IMR-90 (cell line): ENCODE measurements around the gene GALK1. TPM values are rescaled to one million over a fixed set of nuclear protein-coding genes. Genes with fewer than 3 reads are reported as not detected.

Source experiments
- ATAC-seq: fragments of 200-7000 bp; cut with Tn5 transposase; 2 replicates; pipeline ENCODE4 v1.9.1; 2020; ENCODE audit warnings: low read depth, mild to moderate bottlenecking, moderate library complexity
- BruUV-seq: library from RNA; stranded (reverse); fragments of 400-500 nt; replicated peaks from 2 replicates; lab custom pipeline; 2021; lab: Mats Ljungman, UMichigan
- CTCF ChIA-PET: fragments of 300-600 bp; formaldehyde crosslinking; extraction: SDS; loops from one replicate; lab custom pipeline; 2021; ENCODE audit warnings: antibody characterized with exemption; lab: Yijun Ruan, JAX
- POLR2A ChIA-PET: fragments of 300-600 bp; sonication (Branson Sonifier 250); formaldehyde crosslinking; loops from one replicate; lab custom pipeline; 2022; ENCODE audit warnings: antibody characterized with exemption; ENCODE audit not compliant: unreplicated experiment; lab: Charles Lee
- DNase-seq: peaks from one replicate; pipeline ENCODE4 v3.0.0; 2013
- H2AFZ ChIP-seq: replicated peaks from 2 replicates; pipeline ENCODE3; 2013; ENCODE audit warnings: low read length, mild to moderate bottlenecking; ENCODE audit not compliant: poor library complexity
- H2AK5ac ChIP-seq: 2 replicates; pipeline ENCODE4 v1.6.1; 2013; ENCODE audit warnings: low read depth, low read length, inconsistent platforms
- H2AK9ac ChIP-seq: replicated peaks from 2 replicates; pipeline ENCODE3; 2013; ENCODE audit warnings: mild to moderate bottlenecking, low read depth, low read length, moderate library complexity; ENCODE audit not compliant: poor library complexity
- H2BK120ac ChIP-seq: 2 replicates; pipeline ENCODE4 v1.6.1; 2013; ENCODE audit warnings: low read depth, low read length, inconsistent platforms
- H2BK15ac ChIP-seq: 3 replicates; pipeline ENCODE4 v1.6.1; 2013; ENCODE audit warnings: low read depth, low read length, inconsistent platforms
- H2BK20ac ChIP-seq: 2 replicates; pipeline ENCODE4 v1.6.1; 2013; ENCODE audit warnings: low read depth, mild to moderate bottlenecking, inconsistent platforms, low read length, moderate library complexity
- H2BK5ac ChIP-seq: 2 replicates; pipeline ENCODE4 v1.6.1; 2013; ENCODE audit warnings: mild to moderate bottlenecking, low read depth, low read length, inconsistent platforms; ENCODE audit not compliant: poor library complexity, severe bottlenecking
- H3K14ac ChIP-seq: replicated peaks from 2 replicates; pipeline ENCODE4 v1.6.1; 2013; ENCODE audit warnings: low read depth, low read length, inconsistent platforms
- H3K18ac ChIP-seq: 2 replicates; pipeline ENCODE4 v1.6.1; 2013; ENCODE audit warnings: low read depth, low read length, control low read depth
- H3K23ac ChIP-seq: 2 replicates; pipeline ENCODE4 v1.6.1; 2013; ENCODE audit warnings: low read depth, low read length, inconsistent platforms
- H3K27ac ChIP-seq: 2 replicates; pipeline ENCODE4 v1.5.1; 2013; ENCODE audit warnings: mild to moderate bottlenecking, control low read depth, low read length; ENCODE audit not compliant: insufficient read depth
- H3K27me3 ChIP-seq: 2 replicates; pipeline ENCODE4 v1.6.1; 2013; ENCODE audit warnings: low read length; ENCODE audit not compliant: control insufficient read depth, insufficient read depth
- H3K36me3 ChIP-seq: 2 replicates; pipeline ENCODE4 v1.6.1; 2013; ENCODE audit warnings: low read length, mixed read lengths; ENCODE audit not compliant: control insufficient read depth, insufficient read depth
- H3K4ac ChIP-seq: 2 replicates; pipeline ENCODE4 v1.6.1; 2013; ENCODE audit warnings: low read depth, low read length, inconsistent platforms
- H3K4me1 ChIP-seq: 2 replicates; pipeline ENCODE4 v1.6.1; 2013; ENCODE audit warnings: low read length, mixed read lengths; ENCODE audit not compliant: control insufficient read depth, insufficient read depth
- H3K4me2 ChIP-seq: 2 replicates; pipeline ENCODE4 v1.6.1; 2013; ENCODE audit warnings: low read depth, mild to moderate bottlenecking, control low read depth, low read length, moderate library complexity
- H3K4me3 ChIP-seq: 2 replicates; pipeline ENCODE4 v1.5.1; 2013; ENCODE audit warnings: low read depth, mild to moderate bottlenecking, control low read depth, low read length, moderate library complexity; ENCODE audit not compliant: insufficient read depth
- H3K56ac ChIP-seq: 2 replicates; pipeline ENCODE4 v1.6.1; 2013; ENCODE audit warnings: low read length, inconsistent platforms; ENCODE audit not compliant: insufficient read depth; ENCODE audit errors: extremely low read depth
- H3K79me1 ChIP-seq, 2 experiments: 2 replicates each; pipeline ENCODE4 v1.6.1; 2013; ENCODE audit warnings: low read length in 2 of 2, inconsistent platforms in 1 of 2, low read depth in 1 of 2
- H3K9ac ChIP-seq: 2 replicates; pipeline ENCODE4 v1.6.1; 2013; ENCODE audit warnings: low read depth, low read length, control low read depth
- H3K9me1 ChIP-seq: 2 replicates; pipeline ENCODE4 v1.6.1; 2013; ENCODE audit warnings: low read length, inconsistent platforms; ENCODE audit not compliant: insufficient read depth
- H3K9me3 ChIP-seq: 2 replicates; pipeline ENCODE4 v1.6.1; 2013; ENCODE audit warnings: low read length; ENCODE audit not compliant: control insufficient read depth, insufficient read depth
- H4K20me1 ChIP-seq: 2 replicates; pipeline ENCODE4 v1.6.1; 2013; ENCODE audit warnings: low read length, inconsistent platforms; ENCODE audit not compliant: insufficient read depth
- H4K5ac ChIP-seq: 2 replicates; pipeline ENCODE4 v1.6.1; 2013; ENCODE audit warnings: mild to moderate bottlenecking, low read depth, low read length, control low read depth
- H4K8ac ChIP-seq, 2 experiments: 2 replicates each; pipeline ENCODE4 v1.6.1; 2013; ENCODE audit warnings: low read depth in 2 of 2, low read length in 2 of 2, control low read depth in 1 of 2, inconsistent platforms in 1 of 2
- H4K91ac ChIP-seq: 2 replicates; pipeline ENCODE4 v1.6.1; 2013; ENCODE audit warnings: low read depth, low read length, inconsistent platforms; ENCODE audit not compliant: insufficient read depth
- BHLHE40 ChIP-seq: fragments of 150-350 bp; IDR thresholded peaks from 2 replicates; pipeline ENCODE4 v1.6.1; 2016; ENCODE audit warnings: mild to moderate bottlenecking, low read depth, low read length
- CEBPB ChIP-seq: IDR thresholded peaks from 2 replicates; pipeline ENCODE4 v1.6.1; 2012; ENCODE audit warnings: low read depth, low read length, improper control_type of control experiment
- CHD1 ChIP-seq: IDR thresholded peaks from 2 replicates; pipeline ENCODE4 v1.6.1; 2012; ENCODE audit warnings: low read depth, low read length, improper control_type of control experiment
- FOS ChIP-seq: fragments of 150-350 bp; IDR thresholded peaks from 2 replicates; pipeline ENCODE4 v1.6.1; 2016; ENCODE audit warnings: low read depth, low read length
- MAFK ChIP-seq: IDR thresholded peaks from 2 replicates; pipeline ENCODE4 v1.6.1; 2012; ENCODE audit warnings: low read depth, low read length, improper control_type of control experiment
- MAZ ChIP-seq: IDR thresholded peaks from 2 replicates; pipeline ENCODE4 v1.6.1; 2012; ENCODE audit warnings: low read depth, mild to moderate bottlenecking, low read length, improper control_type of control experiment, moderate library complexity, borderline replicate concordance
- MXI1 ChIP-seq: IDR thresholded peaks from 2 replicates; pipeline ENCODE4 v1.6.1; 2012; ENCODE audit warnings: low read depth, mild to moderate bottlenecking, low read length, moderate library complexity, borderline replicate concordance
- NFE2L2 ChIP-seq: fragments of 150-350 bp; IDR thresholded peaks from 2 replicates; pipeline ENCODE4 v1.6.1; 2016; ENCODE audit warnings: low read depth, mild to moderate bottlenecking, low read length
- POLR2A ChIP-seq: IDR thresholded peaks from 2 replicates; pipeline ENCODE4 v1.6.1; 2012; ENCODE audit warnings: mild to moderate bottlenecking, low read depth, low read length
- RAD21 ChIP-seq: IDR thresholded peaks from 2 replicates; pipeline ENCODE4 v1.6.1; 2012; ENCODE audit warnings: low read length, improper control_type of control experiment
- RCOR1 ChIP-seq: IDR thresholded peaks from 2 replicates; pipeline ENCODE4 v1.6.1; 2012; ENCODE audit warnings: mild to moderate bottlenecking, low read length, improper control_type of control experiment; ENCODE audit not compliant: insufficient replicate concordance
- RFX5 ChIP-seq: IDR thresholded peaks from 2 replicates; pipeline ENCODE4 v1.8.0; 2012; ENCODE audit warnings: low read depth, mild to moderate bottlenecking, low read length, moderate library complexity
- SMC3 ChIP-seq: fragments of 150-350 bp; IDR thresholded peaks from 2 replicates; pipeline ENCODE4 v1.6.1; 2016; ENCODE audit warnings: low read depth, mild to moderate bottlenecking, antibody characterized with exemption, low read length, moderate library complexity
- WGBS, 2 experiments: methylation state at CpG; one replicate each; pipeline versions ENCODE4 v1.1.5 to v1.1.7; 2013; ENCODE audit warnings: missing lambda C conversion rate in 2 of 2; ENCODE audit not compliant: insufficient read length in 1 of 2; ENCODE audit errors: extremely low coverage in 2 of 2; 5-methylcytosine and 5-hydroxymethylcytosine counted together
- dilution Hi-C: fragments of 300-500 bp; cut with HindIII; formaldehyde crosslinking; loops from one replicate; pipeline ENCODE4 v1.14.3; 2018; ENCODE audit warnings: low sequenced_read_pairs; ENCODE audit not compliant: unreplicated experiment
- in situ Hi-C: fragments of 300-500 bp; cut with MboI; formaldehyde crosslinking; loops from 3 replicates; pipeline ENCODE4 v1.14.3; 2019; ENCODE audit warnings: low sequenced_read_pairs, inconsistent platforms, mixed read lengths
- intact Hi-C: fragments of 100-400 bp; cut with micrococcal nuclease; formaldehyde crosslinking; loops from 2 replicates; pipeline ENCODE4 v1.10.0; 2022
- polyA plus RNA-seq, 3 experiments: library from polyadenylated mRNA; depleted of rRNA; stranded (reverse); fragments of >200 nt; gene quantifications; 2 replicates each; pipeline ENCODE4 v1.2.3, GENCODE V29; 2012; ENCODE audit warnings: low replicate concordance in 1 of 3
- total RNA-seq: library from RNA; depleted of rRNA; stranded (reverse); fragments of >200 nt; gene quantifications from 2 replicates; pipeline ENCODE4 v1.2.3, GENCODE V29; 2012
- TF ChIP-seq, protein P1 (sequence below): conservative IDR thresholded peaks from 2 replicates; pipeline ENCODE4 v1.5.1; 2012; ENCODE audit warnings: mild to moderate bottlenecking, low read depth, low read length, improper control_type of control experiment
- TF ChIP-seq, protein P2 (sequence below): fragments of 150-350 bp; IDR thresholded peaks from 2 replicates; pipeline ENCODE4 v1.6.1; 2016; ENCODE audit warnings: low read depth, mild to moderate bottlenecking, low read length, moderate library complexity, borderline replicate concordance
- TF ChIP-seq, protein P3 (sequence below): fragments of 150-350 bp; IDR thresholded peaks from 2 replicates; pipeline ENCODE4 v1.6.1; 2017; ENCODE audit warnings: mild to moderate bottlenecking, antibody characterized with exemption, low read length, low read depth

The GALK1 gene
- total and polyA plus RNA-seq, 2 of the 4 experiments (the other 2 are of a cell fraction), result 19.9 to 21.9 TPM

DNA sequence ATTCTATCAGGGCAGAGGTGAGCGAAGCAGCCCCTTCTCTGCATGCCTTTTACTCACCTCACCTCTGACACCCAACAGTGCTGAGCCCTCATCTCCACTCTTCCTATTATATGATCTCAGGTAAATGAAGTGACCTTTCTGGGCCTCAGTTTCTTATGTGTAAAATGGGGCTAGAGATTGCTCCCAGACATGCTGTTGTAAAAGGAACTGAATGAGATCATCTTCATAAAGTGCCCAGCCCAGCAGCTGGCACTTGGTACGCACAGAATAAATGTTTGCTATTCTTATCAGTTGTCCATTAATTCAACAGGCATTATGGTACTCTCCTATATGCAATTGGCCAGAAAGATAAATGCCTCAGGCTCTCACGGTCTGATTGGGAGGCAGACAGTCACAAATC is 4.5 kb upstream of the GALK1 start:
- Histone ChIP-seq H3K27ac (no peak overlapping the region), H4K20me1 (peaks cover 5% of the 10 kb centered on the region; the same call in 1 of the 2 replicates), H4K8ac (no peak overlapping the region), H2AFZ (no peak overlapping the region), H4K5ac (no peak overlapping the region), H3K9me1 (no peaks in the 10 kb centered on the region), H3K4me2 (no peak overlapping the region), H2AK9ac (no peak overlapping the region), H3K56ac (no peak overlapping the region), H2BK5ac (no peak overlapping the region), H4K91ac (no peak overlapping the region), H2AK5ac (no peak overlapping the region), H3K23ac (no peak overlapping the region), H3K9me3 (no peaks in the 10 kb centered on the region), H2BK15ac (no peak overlapping the region), H3K36me3 (no peaks in the 10 kb centered on the region), H3K4me3 (no peak overlapping the region), H3K9ac (no peak overlapping the region), H3K4ac (no peak overlapping the region), H3K79me1 (no peaks in the 10 kb centered on the region), H3K18ac (no peak overlapping the region), H3K27me3 (no peaks in the 10 kb centered on the region), H3K4me1 (no peaks in the 10 kb centered on the region), H2BK20ac (no peak overlapping the region), H2BK120ac (no peak overlapping the region), H3K14ac (no peak overlapping the region)
- 100% methylated on average over 1 of the region's 3 CpGs; no CpG with 5 or more reads in 1 of the 2 experiments for WGBS, 2 experiments
- intact Hi-C loops (no loop called here), in situ Hi-C loops (no loop called here), dilution Hi-C loops (no loop called here)
- BruUV-seq, result no TSS peak
- POLR2A ChIA-PET, result no interaction called here
- ATAC-seq (no peak), DNase-seq (no peak)
- CTCF ChIA-PET, result no interaction called here
- TF ChIP-seq MXI1 (no peak), RCOR1 (no peak), NFE2L2 (no peak), POLR2A (no peak), CHD1 (no peak), RAD21 (no peak), BHLHE40 (no peak), CEBPB (no peak), MAFK (no peak), MAZ (no peak), RFX5 (no peak), FOS (no peak), SMC3 (no peak)
- TF ChIP-seq, protein P1, sequence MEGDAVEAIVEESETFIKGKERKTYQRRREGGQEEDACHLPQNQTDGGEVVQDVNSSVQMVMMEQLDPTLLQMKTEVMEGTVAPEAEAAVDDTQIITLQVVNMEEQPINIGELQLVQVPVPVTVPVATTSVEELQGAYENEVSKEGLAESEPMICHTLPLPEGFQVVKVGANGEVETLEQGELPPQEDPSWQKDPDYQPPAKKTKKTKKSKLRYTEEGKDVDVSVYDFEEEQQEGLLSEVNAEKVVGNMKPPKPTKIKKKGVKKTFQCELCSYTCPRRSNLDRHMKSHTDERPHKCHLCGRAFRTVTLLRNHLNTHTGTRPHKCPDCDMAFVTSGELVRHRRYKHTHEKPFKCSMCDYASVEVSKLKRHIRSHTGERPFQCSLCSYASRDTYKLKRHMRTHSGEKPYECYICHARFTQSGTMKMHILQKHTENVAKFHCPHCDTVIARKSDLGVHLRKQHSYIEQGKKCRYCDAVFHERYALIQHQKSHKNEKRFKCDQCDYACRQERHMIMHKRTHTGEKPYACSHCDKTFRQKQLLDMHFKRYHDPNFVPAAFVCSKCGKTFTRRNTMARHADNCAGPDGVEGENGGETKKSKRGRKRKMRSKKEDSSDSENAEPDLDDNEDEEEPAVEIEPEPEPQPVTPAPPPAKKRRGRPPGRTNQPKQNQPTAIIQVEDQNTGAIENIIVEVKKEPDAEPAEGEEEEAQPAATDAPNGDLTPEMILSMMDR, result no peak
- TF ChIP-seq, protein P2, sequence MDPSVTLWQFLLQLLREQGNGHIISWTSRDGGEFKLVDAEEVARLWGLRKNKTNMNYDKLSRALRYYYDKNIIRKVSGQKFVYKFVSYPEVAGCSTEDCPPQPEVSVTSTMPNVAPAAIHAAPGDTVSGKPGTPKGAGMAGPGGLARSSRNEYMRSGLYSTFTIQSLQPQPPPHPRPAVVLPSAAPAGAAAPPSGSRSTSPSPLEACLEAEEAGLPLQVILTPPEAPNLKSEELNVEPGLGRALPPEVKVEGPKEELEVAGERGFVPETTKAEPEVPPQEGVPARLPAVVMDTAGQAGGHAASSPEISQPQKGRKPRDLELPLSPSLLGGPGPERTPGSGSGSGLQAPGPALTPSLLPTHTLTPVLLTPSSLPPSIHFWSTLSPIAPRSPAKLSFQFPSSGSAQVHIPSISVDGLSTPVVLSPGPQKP, result no peak
- TF ChIP-seq, protein P3, sequence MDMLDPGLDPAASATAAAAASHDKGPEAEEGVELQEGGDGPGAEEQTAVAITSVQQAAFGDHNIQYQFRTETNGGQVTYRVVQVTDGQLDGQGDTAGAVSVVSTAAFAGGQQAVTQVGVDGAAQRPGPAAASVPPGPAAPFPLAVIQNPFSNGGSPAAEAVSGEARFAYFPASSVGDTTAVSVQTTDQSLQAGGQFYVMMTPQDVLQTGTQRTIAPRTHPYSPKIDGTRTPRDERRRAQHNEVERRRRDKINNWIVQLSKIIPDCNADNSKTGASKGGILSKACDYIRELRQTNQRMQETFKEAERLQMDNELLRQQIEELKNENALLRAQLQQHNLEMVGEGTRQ, result no peak
